HUES6 (cell line): Measurements from ENCODE around the gene TEX2.
A peak's percentile ranks its signal among the peaks of the same experiment; 100 is the strongest.
"Not testable (repeated sequence)": the region's sequence is repeated elsewhere in the genome, so short reads cannot be mapped to it uniquely, and the experiment has no call there.

Experiments used
- H3K27ac ChIP-seq: 2 replicates; pipeline ENCODE4 v1.7.0; 2013; ENCODE audit warnings: low read depth, mild to moderate bottlenecking, low read length, inconsistent platforms
- H3K27me3 ChIP-seq: 2 replicates; pipeline ENCODE4 v1.6.1; 2013; ENCODE audit warnings: low read length; ENCODE audit not compliant: control insufficient read depth, insufficient read depth
- H3K36me3 ChIP-seq: 2 replicates; pipeline ENCODE4 v1.6.1; 2013; ENCODE audit warnings: low read length; ENCODE audit not compliant: control insufficient read depth, insufficient read depth
- H3K4me1 ChIP-seq: 2 replicates; pipeline ENCODE4 v1.6.1; 2013; ENCODE audit warnings: low read length; ENCODE audit not compliant: control insufficient read depth, insufficient read depth
- H3K4me3 ChIP-seq: 2 replicates; pipeline ENCODE4 v1.5.1; 2013; ENCODE audit warnings: low read depth, low read length
- H3K9ac ChIP-seq: one replicate; pipeline ENCODE4 v1.6.1; 2013; ENCODE audit warnings: mild to moderate bottlenecking, low read length
- H3K9me3 ChIP-seq: 2 replicates; pipeline ENCODE4 v1.6.1; 2013; ENCODE audit warnings: low read depth, low read length; ENCODE audit not compliant: control insufficient read depth, insufficient read depth

TEX2 gene

GRCh38 chr17:64209356-64209941, 53.6 kb downstream of the TEX2 start:
- Histone ChIP-seq H3K4me1 (peaks cover 16% of the 10 kb centered on the region), H3K27me3 (no peaks in the 10 kb centered on the region), H3K9me3 (no peaks in the 10 kb centered on the region), H3K9ac (no peak overlapping the region), H3K4me3 (no peak overlapping the region), H3K27ac (0 out of 2 replicates have a peak overlapping the region, but pooled peaks have one; percentile 20), H3K36me3 (peaks cover 18% of the 10 kb centered on the region)

GRCh38 chr17:64208656-64209055, 54.4 kb downstream of the TEX2 start:
- not testable (repeated sequence) for H3K9me3 ChIP-seq, H3K9ac ChIP-seq, H3K4me3 ChIP-seq, H3K27ac ChIP-seq, H3K27me3 ChIP-seq
- Histone ChIP-seq H3K4me1 (peaks cover 16% of the 10 kb centered on the region), H3K36me3 (peaks cover 13% of the 10 kb centered on the region)

GRCh38 chr17:64205804-64206203, 57.3 kb downstream of the TEX2 start:
- H3K9ac ChIP-seq: no peak overlapping the region
- H3K9me3 ChIP-seq: no peaks in the 10 kb centered on the region
- H3K27ac ChIP-seq: no peak overlapping the region
- no peaks in the 10 kb centered on the region for H3K27me3 ChIP-seq
- no peaks in the 10 kb centered on the region for H3K36me3 ChIP-seq
- H3K4me3 ChIP-seq: no peak overlapping the region
- peaks cover 32% of the 10 kb centered on the region for H3K4me1 ChIP-seq

GRCh38 chr17:64203630-64204029, 59.4 kb downstream of the TEX2 start:
- Histone ChIP-seq H3K9me3 (no peaks in the 10 kb centered on the region), H3K4me1 (peaks cover 23% of the 10 kb centered on the region), H3K27ac (no peak overlapping the region), H3K9ac (no peak overlapping the region), H3K4me3 (no peak overlapping the region), H3K27me3 (no peaks in the 10 kb centered on the region), H3K36me3 (no peaks in the 10 kb centered on the region)

- H3K9ac ChIP-seq: no peak overlapping the region
- H3K4me1 ChIP-seq: peaks cover 23% of the 10 kb centered on the region
- H3K9me3 ChIP-seq: no peaks in the 10 kb centered on the region
- no peaks in the 10 kb centered on the region for H3K27me3 ChIP-seq
- no peak overlapping the region for H3K4me3 ChIP-seq
- H3K27ac ChIP-seq: no peak overlapping the region
- H3K36me3 ChIP-seq: no peaks in the 10 kb centered on the region
Observed at GRCh38 chr17:64202683-64203344, 60.2 kb downstream of the TEX2 start.

- H3K27me3 ChIP-seq: no peaks in the 10 kb centered on the region
Observed at GRCh38 chr17:64200080-64201032, 62.7 kb downstream of the TEX2 start.

GRCh38 chr17:64198331-64199090, 64.5 kb downstream of the TEX2 start:
- Histone ChIP-seq H3K9ac (no peak overlapping the region), H3K4me3 (no peak overlapping the region), H3K27me3 (no peaks in the 10 kb centered on the region), H3K27ac (no peak overlapping the region), H3K9me3 (no peaks in the 10 kb centered on the region), H3K36me3 (no peaks in the 10 kb centered on the region), H3K4me1 (peaks cover 29% of the 10 kb centered on the region)

More at GRCh38 chr17:64200080-64201032, 62.7 kb downstream of the TEX2 start:
- H3K4me3 ChIP-seq: no peak overlapping the region
- no peaks in the 10 kb centered on the region for H3K36me3 ChIP-seq
- H3K27ac ChIP-seq: no peak overlapping the region
- H3K9me3 ChIP-seq: no peaks in the 10 kb centered on the region
- H3K4me1 ChIP-seq: peaks cover 31% of the 10 kb centered on the region
- no peak overlapping the region for H3K9ac ChIP-seq

- Histone ChIP-seq H3K4me3 (no peak overlapping the region), H3K27ac (no peak overlapping the region), H3K9ac (no peak overlapping the region), H3K27me3 (no peaks in the 10 kb centered on the region), H3K4me1 (peaks cover 15% of the 10 kb centered on the region), H3K36me3 (no peaks in the 10 kb centered on the region), H3K9me3 (no peaks in the 10 kb centered on the region)
Observed at GRCh38 chr17:64196601-64197000, 66.5 kb downstream of the TEX2 start.

GRCh38 chr17:64193561-64193960, 69.5 kb downstream of the TEX2 start:
- H3K27ac ChIP-seq: no peak overlapping the region
- H3K36me3 ChIP-seq: no peaks in the 10 kb centered on the region
- H3K4me1 ChIP-seq: peaks cover 8% of the 10 kb centered on the region; the same call in 1 of the 2 replicates
- H3K27me3 ChIP-seq: no peaks in the 10 kb centered on the region
- H3K9me3 ChIP-seq: no peaks in the 10 kb centered on the region
- no peak overlapping the region for H3K4me3 ChIP-seq
- no peak overlapping the region for H3K9ac ChIP-seq

GRCh38 chr17:64192589-64192988, 70.5 kb downstream of the TEX2 start:
- peaks cover 8% of the 10 kb centered on the region; the same call in 1 of the 2 replicates for H3K4me1 ChIP-seq
- H3K36me3 ChIP-seq: no peaks in the 10 kb centered on the region
- H3K27ac ChIP-seq: no peak overlapping the region
- H3K9ac ChIP-seq: no peak overlapping the region
- H3K4me3 ChIP-seq: no peak overlapping the region
- no peaks in the 10 kb centered on the region for H3K9me3 ChIP-seq
- no peaks in the 10 kb centered on the region for H3K27me3 ChIP-seq
